ENCODE measurements around the gene HHIP.

Gene HHIP

DNA sequence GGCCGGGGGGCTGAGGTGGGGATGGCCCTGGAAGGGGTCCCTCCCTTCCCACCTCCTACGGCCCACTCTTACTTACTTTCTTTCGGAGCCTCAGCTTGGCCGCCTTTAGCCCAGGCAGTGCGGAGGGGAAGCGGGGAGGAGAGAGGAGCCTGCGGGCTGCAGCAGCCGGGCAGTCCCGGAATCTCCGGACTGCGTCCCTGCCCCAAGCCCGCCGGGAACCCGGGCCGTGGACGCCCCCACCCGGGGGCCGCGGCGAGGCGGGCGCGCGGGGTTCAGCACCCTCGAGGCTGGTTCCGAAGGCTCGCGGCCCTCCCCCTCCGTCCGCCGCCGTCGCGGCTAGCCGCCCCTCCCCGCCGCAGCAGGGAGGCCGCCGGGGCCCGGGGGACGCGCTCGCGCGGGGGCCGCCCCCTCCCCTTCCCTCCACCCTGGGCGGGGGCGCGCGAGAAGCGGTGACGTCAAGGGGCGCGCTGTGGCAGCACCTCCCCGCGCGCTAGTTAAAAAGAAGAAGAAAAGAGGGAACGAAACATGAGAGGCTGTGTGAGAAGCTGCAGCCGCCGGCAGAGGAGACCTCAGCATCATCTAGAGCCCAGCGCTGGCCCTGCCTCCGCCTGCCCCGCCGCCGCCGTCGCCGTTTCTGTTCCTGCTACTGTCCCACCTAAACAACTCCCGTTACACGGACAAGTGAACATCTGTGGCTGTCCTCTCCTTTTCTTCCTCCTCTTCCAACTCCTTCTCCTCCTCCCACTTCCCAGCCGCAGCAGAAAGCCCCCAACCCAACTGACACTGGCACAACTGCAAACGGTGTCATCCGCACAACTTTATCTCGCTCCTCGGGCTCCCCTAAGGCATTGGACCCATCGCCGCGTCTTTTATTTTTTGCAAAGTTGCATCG is at the start of gene HHIP:
Gene HHIP (plus strand): TSS at position 526 of the 892 bp plus-strand sequence. CDS start 520 bp downstream, outside the sequence.
- DNase-seq (ENCODE audit: low read depth), result peak; percentile 21

- no peak for DNase-seq (ENCODE audit: low read depth)
Observed at GRCh38 chr4:144597171-144597570, 48.8 kb upstream of the HHIP start.

GRCh38 chr4:144599621-144600020 is 46.3 kb upstream of the HHIP start:
- no peak for DNase-seq (ENCODE audit: low read depth)

DNA sequence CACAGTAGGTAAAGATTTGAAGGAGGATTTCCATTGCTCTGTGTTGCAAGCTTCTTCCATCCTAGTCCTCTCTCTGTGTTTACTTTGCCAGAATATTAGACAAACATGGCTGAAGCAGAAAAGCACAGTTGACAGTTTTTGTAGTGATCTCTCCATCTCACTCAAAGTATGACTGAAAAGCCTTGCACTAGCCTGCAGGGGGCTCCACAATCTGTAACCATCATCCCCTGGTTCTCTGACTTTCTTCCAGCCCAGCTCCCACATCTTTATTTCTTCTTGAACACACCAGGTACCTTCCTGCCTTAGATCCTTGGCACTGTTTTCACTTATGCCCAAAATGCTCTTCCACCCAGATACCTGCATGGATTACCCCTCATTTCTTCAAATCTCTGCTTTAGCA is 34.1 kb upstream of the HHIP start:
- peak; percentile 35 for DNase-seq (ENCODE audit: low read depth)

GRCh38 chr4:144614850-144615585 is 30.9 kb upstream of the HHIP start:
- DNase-seq (ENCODE audit: low read depth), result peak; percentile 18

- no peak for DNase-seq (ENCODE audit: low read depth)
Observed at GRCh38 chr4:144621681-144622080, 24.3 kb upstream of the HHIP start.

DNA sequence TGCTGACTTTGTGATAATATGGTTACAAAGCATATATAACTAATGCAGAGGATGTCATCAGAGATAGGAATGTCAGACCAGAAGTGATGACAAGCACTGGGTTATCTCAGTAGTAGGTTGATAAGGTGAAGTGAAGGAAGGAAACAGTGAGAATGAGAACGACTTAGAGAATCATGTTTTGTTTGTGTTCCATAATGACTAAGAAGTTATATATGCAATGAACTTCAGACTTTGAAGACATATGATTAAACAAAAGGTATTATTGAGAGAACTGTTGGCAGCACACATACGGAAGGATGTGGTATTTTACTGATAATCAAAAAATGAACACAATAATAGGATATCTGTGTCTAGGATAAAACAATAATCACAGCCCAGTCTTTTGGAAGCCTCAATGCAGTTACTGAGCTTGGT is 18.3 kb upstream of the HHIP start:
- peak; percentile 81 for DNase-seq (ENCODE audit: low read depth)

DNA sequence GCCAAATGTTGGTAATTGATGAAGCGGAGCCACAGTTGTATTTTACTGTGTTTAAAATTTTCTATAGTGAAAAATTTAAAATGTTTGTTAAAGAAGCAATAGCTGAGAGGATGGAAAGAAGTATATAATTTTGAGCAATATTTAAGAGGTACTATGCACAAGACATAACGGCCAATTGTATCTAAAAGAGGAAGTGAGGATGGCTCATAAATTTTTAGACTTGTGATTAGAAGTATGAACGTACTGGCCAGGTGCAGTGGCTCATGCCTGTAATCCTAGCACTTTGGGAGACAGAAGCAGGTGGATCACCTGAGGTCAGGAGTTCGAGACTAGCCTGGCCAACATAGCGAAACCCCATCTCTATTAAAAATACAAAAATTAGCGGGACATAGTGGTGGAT is 12.7 kb upstream of the HHIP start:
- no peak for DNase-seq (ENCODE audit: low read depth)

DNA sequence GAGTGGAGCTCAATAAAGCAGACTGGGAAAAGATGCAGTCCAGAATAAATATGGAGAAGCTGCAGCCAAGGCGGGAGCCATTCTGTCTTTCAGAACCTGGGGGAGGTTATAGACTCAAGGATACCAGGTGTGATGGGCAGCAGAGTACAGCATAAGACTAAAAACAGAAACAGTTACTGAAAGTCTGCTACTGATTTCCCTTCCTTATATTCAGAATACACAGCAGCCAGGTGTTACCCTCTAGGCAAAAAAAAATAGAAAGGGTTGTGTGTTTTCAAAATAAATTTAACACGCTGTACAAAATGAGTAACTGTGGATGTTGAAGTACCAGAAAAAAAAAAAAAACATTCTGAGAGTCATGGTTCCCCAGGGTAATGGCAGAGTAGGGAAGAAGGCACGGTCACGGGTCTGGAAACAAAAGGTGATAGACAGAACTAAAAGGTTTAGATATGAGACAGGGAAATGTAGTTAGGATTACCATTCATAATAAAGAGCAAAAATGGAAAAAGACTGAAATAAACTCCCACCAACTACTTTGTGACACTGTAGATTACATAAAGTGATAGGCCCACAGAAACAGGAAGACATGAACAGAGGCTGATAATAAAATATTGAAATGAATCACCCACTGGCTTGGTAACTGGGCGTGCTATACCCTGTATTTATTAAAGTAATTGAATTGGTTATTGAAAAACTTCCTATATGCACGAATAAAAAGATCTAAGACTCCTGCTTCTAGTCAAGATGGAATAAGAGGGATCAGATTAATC is 10.8 kb upstream of the HHIP start:
- no peak for DNase-seq (ENCODE audit: low read depth)

DNA sequence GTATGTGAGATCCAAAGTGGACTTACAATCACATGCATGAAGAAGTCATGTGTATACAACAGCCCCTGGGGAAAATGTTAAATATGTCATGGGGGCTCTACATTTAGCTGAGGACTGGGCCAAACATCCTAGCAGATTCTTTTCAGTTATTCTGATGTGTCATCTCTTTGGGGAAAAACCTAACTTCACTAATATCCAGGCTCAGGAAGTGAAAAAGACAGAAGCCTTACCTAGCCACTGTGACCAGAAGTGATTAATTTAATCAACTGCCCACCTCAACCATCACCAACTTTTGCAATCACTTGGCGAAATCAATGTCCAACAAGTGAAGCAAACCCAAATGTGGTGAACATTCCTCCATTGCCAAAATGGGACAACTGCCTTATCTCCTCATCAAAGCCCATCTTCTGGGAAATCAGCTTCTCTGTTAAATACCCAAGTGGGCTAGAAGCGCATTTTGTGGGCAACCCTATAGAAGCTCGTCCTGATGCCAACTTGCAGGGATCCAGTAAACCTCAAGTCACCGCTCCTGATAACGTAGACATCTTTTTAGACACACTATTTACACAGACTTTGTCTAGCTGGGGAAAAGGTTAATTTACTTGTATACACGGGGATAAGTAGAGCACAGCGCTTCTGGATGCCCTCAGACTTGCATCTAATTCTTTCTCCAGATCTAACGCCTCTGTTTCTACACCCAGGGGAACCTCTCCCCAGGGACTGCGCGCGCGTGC is 1.4 kb upstream of the HHIP start:
- DNase-seq (ENCODE audit: low read depth), result no peak

- no peak for DNase-seq (ENCODE audit: low read depth)
Observed at GRCh38 chr4:144645102-144645630, 790 bp upstream of the HHIP start.

DNA sequence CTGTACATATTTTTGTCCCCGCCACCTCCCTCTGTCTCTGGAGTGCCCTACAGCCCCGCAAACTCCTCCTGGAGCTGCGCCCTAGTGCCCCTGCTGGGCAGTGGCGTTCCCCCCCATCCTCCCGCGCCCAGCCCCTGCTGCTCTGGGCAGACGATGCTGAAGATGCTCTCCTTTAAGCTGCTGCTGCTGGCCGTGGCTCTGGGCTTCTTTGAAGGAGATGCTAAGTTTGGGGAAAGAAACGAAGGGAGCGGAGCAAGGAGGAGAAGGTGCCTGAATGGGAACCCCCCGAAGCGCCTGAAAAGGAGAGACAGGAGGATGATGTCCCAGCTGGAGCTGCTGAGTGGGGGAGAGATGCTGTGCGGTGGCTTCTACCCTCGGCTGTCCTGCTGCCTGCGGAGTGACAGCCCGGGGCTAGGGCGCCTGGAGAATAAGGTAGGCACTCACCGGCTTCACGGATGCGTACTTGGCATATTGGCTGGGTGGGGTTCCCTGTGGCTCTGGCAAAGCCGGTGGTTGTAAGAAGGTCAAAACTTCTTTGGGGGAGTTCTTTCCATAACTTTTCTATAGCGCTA is 653 bp downstream of the HHIP start:
- no peak for DNase-seq (ENCODE audit: low read depth)

GRCh38 chr4:144647095-144647561 is 1.2 kb downstream of the HHIP start:
- DNase-seq (ENCODE audit: low read depth), result peak; percentile 12

GRCh38 chr4:144647590-144647989 is 1.6 kb downstream of the HHIP start:
- no peak for DNase-seq (ENCODE audit: low read depth)

DNA sequence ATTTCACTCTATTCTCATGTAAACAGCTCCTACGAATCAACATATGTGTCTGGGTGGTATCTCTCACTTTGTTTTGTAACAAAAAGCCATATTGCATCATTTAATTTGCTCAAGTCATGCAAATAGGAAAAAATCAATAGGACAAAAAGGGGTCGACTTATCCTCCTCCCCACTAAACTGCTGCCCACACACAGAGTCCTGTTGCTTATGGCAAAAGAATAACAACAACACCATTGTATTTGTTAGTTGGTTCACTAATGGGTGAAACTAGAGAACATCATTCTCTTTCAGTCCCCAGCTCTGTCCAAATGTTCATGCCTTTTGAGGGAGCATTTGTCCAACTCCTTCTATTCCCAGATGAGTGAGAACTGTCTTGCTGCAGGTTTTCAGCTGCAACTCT is 2.1 kb downstream of the HHIP start:
- DNase-seq (ENCODE audit: low read depth), result no peak

DNA sequence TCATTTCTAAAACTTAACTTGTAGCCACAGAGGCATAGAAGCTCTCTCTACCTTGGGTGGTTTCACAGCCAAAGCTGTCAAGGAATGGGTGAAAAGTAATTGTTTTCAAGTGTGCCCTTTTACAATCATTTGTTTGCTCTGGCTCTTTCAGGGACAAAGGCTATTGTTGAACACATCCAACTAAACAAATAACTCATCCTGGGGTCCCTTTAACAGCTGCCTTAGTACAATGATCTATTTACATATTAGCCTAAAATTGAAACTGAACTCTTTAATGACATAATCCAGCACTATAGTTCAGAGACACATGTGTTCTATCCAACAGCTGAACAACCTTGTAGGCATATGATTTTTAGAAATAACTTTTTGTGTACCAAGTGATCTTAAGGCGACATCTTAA is 3.7 kb downstream of the HHIP start:
- DNase-seq (ENCODE audit: low read depth), result no peak

- DNase-seq (ENCODE audit: low read depth), result no peak
Observed at GRCh38 chr4:144650311-144651005, 4.5 kb downstream of the HHIP start.

DNA sequence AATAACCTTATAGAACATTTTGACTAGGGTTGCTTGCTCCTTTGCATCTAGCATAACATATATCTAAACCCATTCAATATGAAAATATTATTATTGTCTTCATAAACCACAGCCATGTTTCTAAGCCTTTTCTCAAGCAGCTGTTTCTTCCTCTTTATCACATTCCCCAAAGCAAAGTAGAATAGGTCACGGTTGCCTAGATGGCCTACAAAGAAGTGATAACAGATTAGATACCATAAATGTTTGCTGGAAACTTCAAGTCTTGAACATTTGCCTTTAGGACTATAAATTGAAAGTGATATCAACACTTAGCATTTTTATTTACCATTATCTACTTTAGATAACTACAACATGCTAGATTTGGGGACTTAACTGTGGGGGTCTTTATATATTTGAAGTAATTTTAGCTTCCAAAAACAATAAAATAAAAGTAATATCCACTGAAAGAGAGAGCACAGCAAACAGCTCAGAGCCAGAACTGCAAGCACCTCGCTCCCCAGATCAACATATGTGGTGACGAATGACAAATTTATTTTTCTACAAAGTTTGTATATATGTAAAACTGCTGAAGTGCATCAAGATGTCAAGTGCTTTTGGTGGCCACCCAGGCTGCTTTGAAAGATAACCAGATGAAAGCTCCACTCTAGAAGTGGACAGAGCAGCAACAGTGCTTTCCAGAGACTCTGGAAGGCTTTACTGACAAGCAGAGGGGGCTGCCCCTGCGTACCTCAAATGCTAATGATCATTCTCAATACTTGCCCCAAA is 8.0 kb downstream of the HHIP start:
- no peak for DNase-seq (ENCODE audit: low read depth)

DNA sequence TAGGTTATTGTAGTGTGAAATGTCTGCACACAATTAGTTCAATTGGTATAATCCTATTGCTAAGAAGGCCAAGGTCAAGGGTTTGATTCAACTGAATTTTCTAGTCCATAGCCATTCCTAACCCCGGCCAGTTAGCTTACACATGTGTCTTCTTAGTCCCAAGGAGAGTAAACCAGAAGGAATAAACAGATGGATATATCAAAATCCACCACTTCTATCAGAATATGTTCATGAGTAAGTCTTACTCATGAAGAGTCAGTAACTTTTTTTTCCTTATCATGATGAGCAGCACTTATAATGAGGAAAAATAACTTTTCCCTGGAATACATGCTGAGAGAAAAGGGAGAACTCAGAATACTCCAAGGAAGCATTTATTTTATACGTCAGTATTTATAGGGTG is 9.5 kb downstream of the HHIP start:
- DNase-seq (ENCODE audit: low read depth), result peak; percentile 43

DNA sequence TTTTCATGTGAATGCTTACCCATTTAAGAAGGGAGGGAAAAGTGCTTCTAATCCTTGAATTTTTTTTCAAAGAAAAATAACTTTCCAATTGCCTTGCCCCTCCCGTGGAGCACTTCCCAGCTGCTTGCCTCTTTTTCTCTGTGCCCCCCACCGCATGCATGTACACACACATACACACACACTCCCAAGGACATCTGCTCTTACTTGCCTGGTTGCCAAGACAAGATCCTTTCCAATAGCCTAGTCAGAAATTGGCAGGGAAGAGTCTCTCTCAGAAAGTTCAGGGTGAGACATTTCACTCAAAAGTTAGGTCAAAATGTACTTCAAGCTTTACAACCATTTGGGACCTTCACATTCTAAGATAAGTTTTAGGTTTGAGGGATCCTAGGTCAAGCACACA is 10.9 kb downstream of the HHIP start:
- no peak for DNase-seq (ENCODE audit: low read depth)

All from amniotic epithelial cell (primary cell).